ENCODE data around the gene GLIS1.

Gene GLIS1

GRCh38 chr1:53690411-53690810 lies 48.6 kb downstream of the GLIS1 start:
- no peak for DNase-seq

GRCh38 chr1:53689736-53690326 lies 49.1 kb downstream of the GLIS1 start:
- DNase-seq, result no peak

- no peak for DNase-seq
These were observed 49.7 kb downstream of the GLIS1 start for GRCh38 chr1:53689223-53689622.

GRCh38 chr1:53688381-53689102 lies 50.4 kb downstream of the GLIS1 start:
- no peak for DNase-seq

GRCh38 chr1:53687901-53688300 lies 51.1 kb downstream of the GLIS1 start:
- no peak for DNase-seq

- no peak for DNase-seq
These were observed 51.5 kb downstream of the GLIS1 start for GRCh38 chr1:53687426-53687825.

- no peak for DNase-seq
These were observed 52.0 kb downstream of the GLIS1 start for GRCh38 chr1:53686965-53687267.

- DNase-seq, result no peak
These were observed 52.6 kb downstream of the GLIS1 start for GRCh38 chr1:53686091-53686964.

- DNase-seq, result no peak
These were observed 53.5 kb downstream of the GLIS1 start for GRCh38 chr1:53685272-53686051.

- no peak for DNase-seq
These were observed 54.2 kb downstream of the GLIS1 start for GRCh38 chr1:53684741-53685140.

GRCh38 chr1:53683986-53684740 lies 54.8 kb downstream of the GLIS1 start:
- DNase-seq, result no peak

- DNase-seq, result no peak
These were observed 56.1 kb downstream of the GLIS1 start for GRCh38 chr1:53682881-53683280.

- DNase-seq, result peak; percentile 11
These were observed 56.8 kb downstream of the GLIS1 start for GRCh38 chr1:53681977-53682685.

GRCh38 chr1:53681351-53681976 lies 57.5 kb downstream of the GLIS1 start:
- DNase-seq, result no peak

GRCh38 chr1:53680868-53681267 lies 58.1 kb downstream of the GLIS1 start:
- no peak for DNase-seq

GRCh38 chr1:53678938-53679825 lies 59.8 kb downstream of the GLIS1 start:
- DNase-seq, result no peak

- DNase-seq, result no peak
These were observed 60.5 kb downstream of the GLIS1 start for GRCh38 chr1:53678507-53678906.

- DNase-seq, result no peak
These were observed 60.9 kb downstream of the GLIS1 start for GRCh38 chr1:53678046-53678445.

GRCh38 chr1:53677486-53677885 lies 61.5 kb downstream of the GLIS1 start:
- DNase-seq, result no peak

GRCh38 chr1:53672785-53673184 lies 66.2 kb downstream of the GLIS1 start:
- DNase-seq, result no peak

Measured in activated T-cell treated with anti-CD3 and anti-CD28 coated beads for 4 hours (primary cell).